HG02798 (cell line): Measurements from ENCODE around the gene SUGCT.

Source experiments
- ATAC-seq: cut with Tn5 transposase; IDR thresholded peaks from one replicate; pipeline ENCODE4 v1.9.1; 2021; ENCODE audit warnings: mild to moderate bottlenecking; ENCODE audit not compliant: unreplicated experiment, poor library complexity

Gene SUGCT

GRCh38 chr7:40697653-40698052 lies 562.8 kb downstream of the SUGCT start:
- ATAC-seq: no peak

- ATAC-seq: no peak
Observed at GRCh38 chr7:40698214-40698920, 563.6 kb downstream of the SUGCT start.

GRCh38 chr7:40698921-40699260 lies 564.1 kb downstream of the SUGCT start:
- ATAC-seq: no peak

GRCh38 chr7:40700653-40701421 lies 566.0 kb downstream of the SUGCT start:
- no peak for ATAC-seq

- no peak for ATAC-seq
Observed at GRCh38 chr7:40701836-40702551, 567.2 kb downstream of the SUGCT start.

GRCh38 chr7:40704172-40704571 lies 569.4 kb downstream of the SUGCT start:
- no peak for ATAC-seq

GRCh38 chr7:40706829-40707228 lies 572.0 kb downstream of the SUGCT start:
- ATAC-seq: no peak

GRCh38 chr7:40709062-40709964 lies 574.5 kb downstream of the SUGCT start:
- ATAC-seq: peak; percentile 95

GRCh38 chr7:40711706-40712105 lies 576.9 kb downstream of the SUGCT start:
- no peak for ATAC-seq

GRCh38 chr7:40714363-40715052 lies 579.7 kb downstream of the SUGCT start:
- ATAC-seq: no peak

- no peak for ATAC-seq
Observed at GRCh38 chr7:40715053-40715430, 580.2 kb downstream of the SUGCT start.

- no peak for ATAC-seq
Observed at GRCh38 chr7:40716052-40716451, 581.2 kb downstream of the SUGCT start.

GRCh38 chr7:40717242-40717641 lies 582.4 kb downstream of the SUGCT start:
- peak; percentile 85 for ATAC-seq

GRCh38 chr7:40720416-40720815 lies 585.6 kb downstream of the SUGCT start:
- no peak for ATAC-seq

GRCh38 chr7:40721342-40721949 lies 586.6 kb downstream of the SUGCT start:
- no peak for ATAC-seq

GRCh38 chr7:40722242-40722641 lies 587.4 kb downstream of the SUGCT start:
- ATAC-seq: no peak

GRCh38 chr7:40723829-40724228 lies 589.0 kb downstream of the SUGCT start:
- no peak for ATAC-seq

- ATAC-seq: no peak
Observed at GRCh38 chr7:40726559-40726958, 591.8 kb downstream of the SUGCT start.

GRCh38 chr7:40733114-40733513 lies 598.3 kb downstream of the SUGCT start:
- no peak for ATAC-seq
